HepG2 (cell line): Measurements from ENCODE around the gene TOPORS. TPM values are rescaled to one million over a fixed set of nuclear protein-coding genes. Genes with fewer than 3 reads are reported as not detected.

Source experiments
- ATF7 ChIP-seq, 2 experiments: fragments of 450-650 bp in 1 of 2; sonication (generic) in 1 of 2; formaldehyde crosslinking in 1 of 2; IDR thresholded peaks; 2 replicates each; pipeline versions ENCODE4 v1.4.0 to v1.6.1; 2016 to 2020; ENCODE audit warnings: antibody characterized with exemption in 1 of 2, mild to moderate bottlenecking in 1 of 2, missing genetic modification reagents in 1 of 2
- BHLHE40 ChIP-seq: IDR thresholded peaks from 2 replicates; pipeline ENCODE4 v1.6.1; 2011; ENCODE audit warnings: low read length, improper control_type of control experiment
- EEA1 ChIP-seq: sonication (generic); formaldehyde crosslinking; IDR thresholded peaks from 2 replicates; pipeline ENCODE4 v1.5.1; 2020; ENCODE audit warnings: mild to moderate bottlenecking, missing genetic modification reagents, borderline replicate concordance
- JDP2 ChIP-seq: sonication (generic); formaldehyde crosslinking; IDR thresholded peaks from 2 replicates; pipeline ENCODE4 v1.8.1; 2022; ENCODE audit warnings: missing genetic modification reagents, borderline replicate concordance
- MTA1 ChIP-seq: sonication (generic); formaldehyde crosslinking; IDR thresholded peaks from 2 replicates; pipeline ENCODE4 v1.4.0; 2020; ENCODE audit warnings: missing genetic modification reagents, mild to moderate bottlenecking, borderline replicate concordance
- NFE2L2 ChIP-seq: fragments of 150-350 bp; IDR thresholded peaks from 2 replicates; pipeline ENCODE4 v1.6.1; 2014; ENCODE audit warnings: low read length
- PHF5A ChIP-seq: IDR thresholded peaks from one replicate; pipeline ENCODE4 v1.6.1; 2018; ENCODE audit warnings: low read depth, missing genetic modification reagents; ENCODE audit not compliant: unreplicated experiment
- REPIN1 ChIP-seq: sonication (generic); formaldehyde crosslinking; IDR thresholded peaks from 2 replicates; pipeline ENCODE4 v1.8.0; 2022; ENCODE audit warnings: missing genetic modification reagents, low read depth, mild to moderate bottlenecking, borderline replicate concordance
- RXRB ChIP-seq: IDR thresholded peaks from 2 replicates; pipeline ENCODE4 v1.6.1; 2016; ENCODE audit warnings: borderline replicate concordance, missing genetic modification reagents, missing compliant biosample characterization
- SAFB2 ChIP-seq: sonication (generic); formaldehyde crosslinking; IDR thresholded peaks from 2 replicates; pipeline ENCODE4 v1.5.1; 2020; ENCODE audit warnings: missing genetic modification reagents, low read depth, mild to moderate bottlenecking, borderline replicate concordance
- SSRP1 ChIP-seq: IDR thresholded peaks from 2 replicates; pipeline ENCODE4 v1.6.1; 2016; ENCODE audit warnings: control low read depth
- TERF1 ChIP-seq: sonication (generic); formaldehyde crosslinking; IDR thresholded peaks from 2 replicates; pipeline ENCODE4 v1.8.0; 2022; ENCODE audit warnings: mild to moderate bottlenecking, missing genetic modification reagents, moderate library complexity
- TFAP4 ChIP-seq: sonication (generic); IDR thresholded peaks from 2 replicates; pipeline ENCODE4 v1.6.1; 2016; ENCODE audit warnings: low read depth, borderline replicate concordance
- THRA ChIP-seq: sonication (generic); formaldehyde crosslinking; IDR thresholded peaks from 2 replicates; pipeline ENCODE4 v1.4.0; 2020; ENCODE audit warnings: missing genetic modification reagents, borderline replicate concordance
- TSC22D2 ChIP-seq: sonication (generic); formaldehyde crosslinking; IDR thresholded peaks from 2 replicates; pipeline ENCODE4 v1.5.1; 2020; ENCODE audit warnings: missing genetic modification reagents, mild to moderate bottlenecking, borderline replicate concordance
- ZBTB4 ChIP-seq: sonication (generic); formaldehyde crosslinking; IDR thresholded peaks from 2 replicates; pipeline ENCODE4 v1.4.0; 2020; ENCODE audit warnings: missing genetic modification reagents, mild to moderate bottlenecking, borderline replicate concordance
- ZNF230 ChIP-seq: sonication (generic); formaldehyde crosslinking; IDR thresholded peaks from 2 replicates; pipeline ENCODE4 v1.4.0; 2020; ENCODE audit warnings: mild to moderate bottlenecking, missing genetic modification reagents
- ZNF235 ChIP-seq: sonication (generic); formaldehyde crosslinking; IDR thresholded peaks from 2 replicates; pipeline ENCODE4 v1.8.1; 2023; ENCODE audit warnings: mild to moderate bottlenecking, missing genetic modification reagents, borderline replicate concordance
- ZNF350 ChIP-seq: sonication (generic); formaldehyde crosslinking; IDR thresholded peaks from 2 replicates; pipeline ENCODE4 v1.4.0; 2020; ENCODE audit warnings: mild to moderate bottlenecking, low read depth, missing genetic modification reagents, borderline replicate concordance
- ZNF552 ChIP-seq: sonication (generic); formaldehyde crosslinking; IDR thresholded peaks from 2 replicates; pipeline ENCODE4 v1.9.0; 2022; ENCODE audit warnings: missing genetic modification reagents, mild to moderate bottlenecking, borderline replicate concordance
- ZNF629 ChIP-seq: sonication (generic); formaldehyde crosslinking; conservative IDR thresholded peaks from 2 replicates; pipeline ENCODE4 v1.5.0; 2020; ENCODE audit warnings: missing genetic modification reagents
- ZNF703 ChIP-seq: sonication (generic); formaldehyde crosslinking; IDR thresholded peaks from 2 replicates; pipeline ENCODE4 v1.5.1; 2020; ENCODE audit warnings: missing genetic modification reagents, mild to moderate bottlenecking, moderate library complexity, borderline replicate concordance
- ZNF724P ChIP-seq: sonication (generic); formaldehyde crosslinking; IDR thresholded peaks from 2 replicates; pipeline ENCODE4 v1.8.0; 2022; ENCODE audit warnings: missing genetic modification reagents, borderline replicate concordance
- ZNF746 ChIP-seq: sonication (generic); formaldehyde crosslinking; IDR thresholded peaks from 2 replicates; pipeline ENCODE4 v1.8.0; 2022; ENCODE audit warnings: mild to moderate bottlenecking, missing genetic modification reagents
- polyA plus RNA-seq, 8 experiments: library from polyadenylated mRNA; depleted of rRNA in 3 of 8; stranded (reverse) in 7 of 8; unstranded in 1 of 8; fragments of >200 nt; fragmentation: Illumina TruSeq in 4 of 8; extraction: Trizol in 4 of 8; gene quantifications; 2 replicates each; pipeline versions ENCODE4 v1.2.1 to v1.2.3, GENCODE V29; 2011 to 2016; ENCODE audit warnings: low read depth in 4 of 8, missing spikeins in 1 of 8, mixed read lengths in 1 of 8; ENCODE audit not compliant: insufficient read depth in 1 of 8
- total RNA-seq, 5 experiments: library from RNA; depleted of rRNA; stranded (reverse); fragments of >200 nt; fragmentation: Illumina TruSeq; extraction: Trizol; gene quantifications; 2 replicates each; pipeline ENCODE4 v1.2.3, GENCODE V29; 2016; ENCODE audit warnings: low read depth in 1 of 5

Gene TOPORS
- total and polyA plus RNA-seq, 2 of the 13 experiments (the other 11 are each of a cell fraction or from before 2014, with no cell fraction given), result 6.8 to 19.6 TPM

- TF ChIP-seq TERF1, result no peak
- TF ChIP-seq SSRP1 (CRISPR knock-in tag), result peak; percentile 55; the same call in 1 of the 2 replicates
- no peak for TF ChIP-seq ZNF350 (CRISPR knock-in tag)
- no peak for TF ChIP-seq RXRB
- no peak for TF ChIP-seq THRA (CRISPR knock-in tag)
- TF ChIP-seq TFAP4, result no peak
- TF ChIP-seq BHLHE40, result no peak
- no peak for TF ChIP-seq ZNF703
- no peak for TF ChIP-seq ZBTB4 (CRISPR knock-in tag)
- no peak for TF ChIP-seq JDP2 (CRISPR knock-in tag)
- TF ChIP-seq ZNF552 (CRISPR knock-in tag), result no peak
- no peak for TF ChIP-seq PHF5A (CRISPR knock-in tag)
- no peak for TF ChIP-seq TSC22D2 (CRISPR knock-in tag)
- TF ChIP-seq REPIN1, result peak; percentile 6; the same call in 1 of the 2 replicates
- no peak for TF ChIP-seq ATF7 (IDR thresholded peaks at IDR 0.05)
- TF ChIP-seq ATF7 (CRISPR knock-in tag; IDR thresholded peaks at IDR 0.05), result no peak
- no peak for TF ChIP-seq NFE2L2
- TF ChIP-seq ZNF230, result no peak
- TF ChIP-seq ZNF746 (CRISPR knock-in tag), result no peak
- TF ChIP-seq ZNF724P (CRISPR knock-in tag), result no peak
- TF ChIP-seq SAFB2 (CRISPR knock-in tag), result no peak
- no peak for TF ChIP-seq MTA1 (CRISPR knock-in tag)
- TF ChIP-seq EEA1, result no peak
- TF ChIP-seq ZNF235 (CRISPR knock-in tag), result no peak
- TF ChIP-seq ZNF629 (CRISPR knock-in tag), result peak; percentile 89
These were observed 2.2 kb downstream of the TOPORS start (continued) for GRCh38 chr9:32550150-32550561.
